ENCODE data around the gene LRRC37A3. TPM values are rescaled to one million over a fixed set of nuclear protein-coding genes. Genes with fewer than 3 reads are reported as not detected.

The LRRC37A3 gene
- 4.6 and 7.4 TPM in 2 replicates for total RNA-seq

DNA sequence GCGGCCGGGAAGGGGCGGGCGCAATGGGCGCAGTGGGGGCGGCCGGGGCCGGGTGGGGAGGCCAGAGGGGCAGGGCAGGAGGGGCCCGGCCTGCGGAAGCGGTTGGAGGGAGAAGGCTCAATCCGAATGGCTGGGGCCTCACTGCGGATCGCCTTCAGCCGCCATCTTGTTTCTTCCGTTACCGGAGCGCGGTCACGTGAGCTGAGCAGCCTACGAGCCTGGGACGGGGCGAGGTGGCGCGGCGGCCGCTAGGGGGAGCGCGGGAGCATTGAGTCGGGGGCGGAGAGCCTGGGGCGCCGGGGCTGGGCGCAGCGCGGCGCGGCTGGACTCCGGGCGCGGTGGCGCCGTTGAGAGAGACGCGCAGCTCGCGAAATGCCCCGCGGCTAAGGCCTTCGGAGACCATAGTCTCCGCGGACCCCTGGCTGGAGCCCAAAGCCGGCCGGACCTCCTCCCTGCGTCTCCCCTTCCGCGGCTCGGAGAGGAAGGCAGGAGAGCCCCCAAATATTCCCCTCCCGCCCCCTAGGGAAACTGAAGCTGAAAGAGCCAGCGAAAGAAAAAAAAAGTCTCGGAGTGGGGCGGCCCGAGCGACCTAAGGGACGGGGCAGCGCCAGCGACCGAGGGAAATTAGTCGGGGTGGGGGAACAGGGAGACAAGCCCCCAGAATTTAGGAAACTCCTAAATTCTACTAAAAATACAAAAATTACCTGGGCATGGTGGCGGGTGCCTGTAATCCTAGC, at the start of gene LRRC37A3:
LRRC37A3 (minus strand) TSS at position 190 of the 737 bp plus-strand sequence. CDS start 22,221 bp downstream, outside the sequence.

Small RNA genes within 50 kb of the gene (small RNA-seq; reads per million reads assigned to genes)
- gene AC037487.3 (ENCODE audit: low replicate concordance) (not detected), gene AC103810.6 (ENCODE audit: low replicate concordance) (not detected), gene AC103810.7 (ENCODE audit: low replicate concordance) (not detected), gene RDM1P4 (ENCODE audit: low replicate concordance) (not detected), gene RN7SL404P (ENCODE audit: low replicate concordance) (not detected), gene RNU7-115P (ENCODE audit: low replicate concordance) (not detected)

Other genes starting within 250 kb of the LRRC37A3 start
- gene GNA13, start 137.3 kb upstream of the LRRC37A3 start, total RNA-seq = 68.7 and 84.5 TPM in 2 replicates
- gene RGS9, start 217.9 kb upstream of the LRRC37A3 start, total RNA-seq = 0.66 and 1.3 TPM in 2 replicates

Data from placental pericyte (primary cell).